ENCODE results near the gene LPAR1.

DNA sequence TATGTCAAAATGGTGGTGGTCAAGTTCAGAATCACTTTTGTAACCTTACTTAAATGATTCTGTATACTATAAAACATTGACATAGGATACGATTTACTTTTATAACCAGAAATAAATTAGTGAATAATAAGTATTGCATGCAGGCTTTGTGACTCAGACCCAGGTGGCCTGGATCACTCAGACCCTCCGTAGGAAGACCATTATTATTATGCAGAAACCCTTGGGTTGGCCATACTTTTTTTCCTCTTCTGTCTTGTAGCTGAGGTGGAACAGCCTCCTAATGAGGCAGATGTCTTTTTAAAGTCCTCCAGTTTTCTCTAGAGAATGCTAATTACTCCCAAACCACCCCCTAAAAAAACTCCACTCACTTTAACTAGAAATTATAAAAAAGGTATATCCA lies 121.9 kb downstream of the LPAR1 start:
- TF ChIP-seq, protein P1, sequence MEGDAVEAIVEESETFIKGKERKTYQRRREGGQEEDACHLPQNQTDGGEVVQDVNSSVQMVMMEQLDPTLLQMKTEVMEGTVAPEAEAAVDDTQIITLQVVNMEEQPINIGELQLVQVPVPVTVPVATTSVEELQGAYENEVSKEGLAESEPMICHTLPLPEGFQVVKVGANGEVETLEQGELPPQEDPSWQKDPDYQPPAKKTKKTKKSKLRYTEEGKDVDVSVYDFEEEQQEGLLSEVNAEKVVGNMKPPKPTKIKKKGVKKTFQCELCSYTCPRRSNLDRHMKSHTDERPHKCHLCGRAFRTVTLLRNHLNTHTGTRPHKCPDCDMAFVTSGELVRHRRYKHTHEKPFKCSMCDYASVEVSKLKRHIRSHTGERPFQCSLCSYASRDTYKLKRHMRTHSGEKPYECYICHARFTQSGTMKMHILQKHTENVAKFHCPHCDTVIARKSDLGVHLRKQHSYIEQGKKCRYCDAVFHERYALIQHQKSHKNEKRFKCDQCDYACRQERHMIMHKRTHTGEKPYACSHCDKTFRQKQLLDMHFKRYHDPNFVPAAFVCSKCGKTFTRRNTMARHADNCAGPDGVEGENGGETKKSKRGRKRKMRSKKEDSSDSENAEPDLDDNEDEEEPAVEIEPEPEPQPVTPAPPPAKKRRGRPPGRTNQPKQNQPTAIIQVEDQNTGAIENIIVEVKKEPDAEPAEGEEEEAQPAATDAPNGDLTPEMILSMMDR (tag by site-specific recombination; IDR thresholded peaks at IDR 0.05), result no peak
- no peak for TF ChIP-seq ZNF274 (IDR thresholded peaks at IDR 0.05; ENCODE audit: low read length)
- no peak for TF ChIP-seq ZNF274 (tag by site-specific recombination; IDR thresholded peaks at IDR 0.05; ENCODE audit: borderline replicate concordance)
- no peak for TF ChIP-seq ZNF544 (tag by site-specific recombination; IDR thresholded peaks at IDR 0.05)
- TF ChIP-seq SCRT2 (tag by site-specific recombination; IDR thresholded peaks at IDR 0.05), result no peak
- TF ChIP-seq, protein P2, sequence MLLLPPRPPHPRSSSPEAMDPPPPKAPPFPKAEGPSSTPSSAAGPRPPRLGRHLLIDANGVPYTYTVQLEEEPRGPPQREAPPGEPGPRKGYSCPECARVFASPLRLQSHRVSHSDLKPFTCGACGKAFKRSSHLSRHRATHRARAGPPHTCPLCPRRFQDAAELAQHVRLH (tag by site-specific recombination; IDR thresholded peaks at IDR 0.05), result no peak
- TF ChIP-seq, protein P3, sequence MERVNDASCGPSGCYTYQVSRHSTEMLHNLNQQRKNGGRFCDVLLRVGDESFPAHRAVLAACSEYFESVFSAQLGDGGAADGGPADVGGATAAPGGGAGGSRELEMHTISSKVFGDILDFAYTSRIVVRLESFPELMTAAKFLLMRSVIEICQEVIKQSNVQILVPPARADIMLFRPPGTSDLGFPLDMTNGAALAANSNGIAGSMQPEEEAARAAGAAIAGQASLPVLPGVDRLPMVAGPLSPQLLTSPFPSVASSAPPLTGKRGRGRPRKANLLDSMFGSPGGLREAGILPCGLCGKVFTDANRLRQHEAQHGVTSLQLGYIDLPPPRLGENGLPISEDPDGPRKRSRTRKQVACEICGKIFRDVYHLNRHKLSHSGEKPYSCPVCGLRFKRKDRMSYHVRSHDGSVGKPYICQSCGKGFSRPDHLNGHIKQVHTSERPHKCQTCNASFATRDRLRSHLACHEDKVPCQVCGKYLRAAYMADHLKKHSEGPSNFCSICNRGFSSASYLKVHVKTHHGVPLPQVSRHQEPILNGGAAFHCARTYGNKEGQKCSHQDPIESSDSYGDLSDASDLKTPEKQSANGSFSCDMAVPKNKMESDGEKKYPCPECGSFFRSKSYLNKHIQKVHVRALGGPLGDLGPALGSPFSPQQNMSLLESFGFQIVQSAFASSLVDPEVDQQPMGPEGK (tag by site-specific recombination; IDR thresholded peaks at IDR 0.05), result no peak
- TF ChIP-seq ZNF433 (tag by site-specific recombination; IDR thresholded peaks at IDR 0.05; ENCODE audit: low read depth), result no peak
- no peak for TF ChIP-seq ZNF561 (tag by site-specific recombination; IDR thresholded peaks at IDR 0.05; ENCODE audit: borderline replicate concordance)
- no peak for TF ChIP-seq ZNF621 (tag by site-specific recombination; IDR thresholded peaks at IDR 0.05)
- no peak for TF ChIP-seq ZNF510 (tag by site-specific recombination; IDR thresholded peaks at IDR 0.05; ENCODE audit: insufficient replicate concordance)
- TF ChIP-seq ZNF626 (tag by site-specific recombination; IDR thresholded peaks at IDR 0.05), result no peak
- TF ChIP-seq, protein P4, sequence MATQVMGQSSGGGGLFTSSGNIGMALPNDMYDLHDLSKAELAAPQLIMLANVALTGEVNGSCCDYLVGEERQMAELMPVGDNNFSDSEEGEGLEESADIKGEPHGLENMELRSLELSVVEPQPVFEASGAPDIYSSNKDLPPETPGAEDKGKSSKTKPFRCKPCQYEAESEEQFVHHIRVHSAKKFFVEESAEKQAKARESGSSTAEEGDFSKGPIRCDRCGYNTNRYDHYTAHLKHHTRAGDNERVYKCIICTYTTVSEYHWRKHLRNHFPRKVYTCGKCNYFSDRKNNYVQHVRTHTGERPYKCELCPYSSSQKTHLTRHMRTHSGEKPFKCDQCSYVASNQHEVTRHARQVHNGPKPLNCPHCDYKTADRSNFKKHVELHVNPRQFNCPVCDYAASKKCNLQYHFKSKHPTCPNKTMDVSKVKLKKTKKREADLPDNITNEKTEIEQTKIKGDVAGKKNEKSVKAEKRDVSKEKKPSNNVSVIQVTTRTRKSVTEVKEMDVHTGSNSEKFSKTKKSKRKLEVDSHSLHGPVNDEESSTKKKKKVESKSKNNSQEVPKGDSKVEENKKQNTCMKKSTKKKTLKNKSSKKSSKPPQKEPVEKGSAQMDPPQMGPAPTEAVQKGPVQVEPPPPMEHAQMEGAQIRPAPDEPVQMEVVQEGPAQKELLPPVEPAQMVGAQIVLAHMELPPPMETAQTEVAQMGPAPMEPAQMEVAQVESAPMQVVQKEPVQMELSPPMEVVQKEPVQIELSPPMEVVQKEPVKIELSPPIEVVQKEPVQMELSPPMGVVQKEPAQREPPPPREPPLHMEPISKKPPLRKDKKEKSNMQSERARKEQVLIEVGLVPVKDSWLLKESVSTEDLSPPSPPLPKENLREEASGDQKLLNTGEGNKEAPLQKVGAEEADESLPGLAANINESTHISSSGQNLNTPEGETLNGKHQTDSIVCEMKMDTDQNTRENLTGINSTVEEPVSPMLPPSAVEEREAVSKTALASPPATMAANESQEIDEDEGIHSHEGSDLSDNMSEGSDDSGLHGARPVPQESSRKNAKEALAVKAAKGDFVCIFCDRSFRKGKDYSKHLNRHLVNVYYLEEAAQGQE (tag by site-specific recombination; IDR thresholded peaks at IDR 0.05), result no peak
